PC-9 (cell line): Measurements from ENCODE around the gene CPSF4.

Source experiments
- CTCF ChIP-seq: fragments of 200-600 bp; sonication (generic); conservative IDR thresholded peaks from 2 replicates; pipeline ENCODE4 v1.6.1; 2017; ENCODE audit warnings: mixed run types, antibody characterized with exemption, mild to moderate bottlenecking, moderate library complexity
- EZH2 ChIP-seq: fragments of 200-600 bp; sonication (generic); IDR thresholded peaks from 2 replicates; pipeline ENCODE4 v1.8.0; 2017; ENCODE audit warnings: antibody characterized with exemption, low read depth

GRCh38 chr7:99433158-99433557 is 5.6 kb upstream of the CPSF4 start:
- TF ChIP-seq CTCF (no peak), EZH2 (no peak)
